Measurements from ENCODE around the gene SHMT1.

GRCh38 chr17:18300725-18301480 is 62.4 kb downstream of the SHMT1 start:
- TF ChIP-seq, protein P1, sequence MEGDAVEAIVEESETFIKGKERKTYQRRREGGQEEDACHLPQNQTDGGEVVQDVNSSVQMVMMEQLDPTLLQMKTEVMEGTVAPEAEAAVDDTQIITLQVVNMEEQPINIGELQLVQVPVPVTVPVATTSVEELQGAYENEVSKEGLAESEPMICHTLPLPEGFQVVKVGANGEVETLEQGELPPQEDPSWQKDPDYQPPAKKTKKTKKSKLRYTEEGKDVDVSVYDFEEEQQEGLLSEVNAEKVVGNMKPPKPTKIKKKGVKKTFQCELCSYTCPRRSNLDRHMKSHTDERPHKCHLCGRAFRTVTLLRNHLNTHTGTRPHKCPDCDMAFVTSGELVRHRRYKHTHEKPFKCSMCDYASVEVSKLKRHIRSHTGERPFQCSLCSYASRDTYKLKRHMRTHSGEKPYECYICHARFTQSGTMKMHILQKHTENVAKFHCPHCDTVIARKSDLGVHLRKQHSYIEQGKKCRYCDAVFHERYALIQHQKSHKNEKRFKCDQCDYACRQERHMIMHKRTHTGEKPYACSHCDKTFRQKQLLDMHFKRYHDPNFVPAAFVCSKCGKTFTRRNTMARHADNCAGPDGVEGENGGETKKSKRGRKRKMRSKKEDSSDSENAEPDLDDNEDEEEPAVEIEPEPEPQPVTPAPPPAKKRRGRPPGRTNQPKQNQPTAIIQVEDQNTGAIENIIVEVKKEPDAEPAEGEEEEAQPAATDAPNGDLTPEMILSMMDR (conservative IDR thresholded peaks at IDR 0.05; ENCODE audit: low read depth, low read length): no peak
- TF ChIP-seq POLR2A (IDR thresholded peaks at IDR 0.05; ENCODE audit: low read depth, low read length): no peak
- TF ChIP-seq NFE2L2 (IDR thresholded peaks at IDR 0.05; ENCODE audit: low read depth, low read length): no peak
- no peak for TF ChIP-seq USF2 (IDR thresholded peaks at IDR 0.05; ENCODE audit: low read depth, low read length)
- no peak for TF ChIP-seq CEBPB (IDR thresholded peaks at IDR 0.05; ENCODE audit: low read depth, low read length)
- no peak for TF ChIP-seq RCOR1 (IDR thresholded peaks at IDR 0.05; ENCODE audit: insufficient replicate concordance, low read length)
- no peak for TF ChIP-seq FOS (IDR thresholded peaks at IDR 0.05; ENCODE audit: low read depth, low read length)
- TF ChIP-seq, protein P2, sequence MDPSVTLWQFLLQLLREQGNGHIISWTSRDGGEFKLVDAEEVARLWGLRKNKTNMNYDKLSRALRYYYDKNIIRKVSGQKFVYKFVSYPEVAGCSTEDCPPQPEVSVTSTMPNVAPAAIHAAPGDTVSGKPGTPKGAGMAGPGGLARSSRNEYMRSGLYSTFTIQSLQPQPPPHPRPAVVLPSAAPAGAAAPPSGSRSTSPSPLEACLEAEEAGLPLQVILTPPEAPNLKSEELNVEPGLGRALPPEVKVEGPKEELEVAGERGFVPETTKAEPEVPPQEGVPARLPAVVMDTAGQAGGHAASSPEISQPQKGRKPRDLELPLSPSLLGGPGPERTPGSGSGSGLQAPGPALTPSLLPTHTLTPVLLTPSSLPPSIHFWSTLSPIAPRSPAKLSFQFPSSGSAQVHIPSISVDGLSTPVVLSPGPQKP (IDR thresholded peaks at IDR 0.05; ENCODE audit: borderline replicate concordance, low read depth, low read length): no peak

Measured in IMR-90 (cell line).